CD4-positive, alpha-beta T cell treated with Interleukin-6 for 4 hours (primary cell): Measurements from ENCODE around the gene CACNA1B.

Experiments used
- DNase-seq: peaks from one replicate; pipeline ENCODE4 v3.0.0-alpha.2; 2020; ENCODE audit warnings: mixed read lengths

The CACNA1B gene

DNA sequence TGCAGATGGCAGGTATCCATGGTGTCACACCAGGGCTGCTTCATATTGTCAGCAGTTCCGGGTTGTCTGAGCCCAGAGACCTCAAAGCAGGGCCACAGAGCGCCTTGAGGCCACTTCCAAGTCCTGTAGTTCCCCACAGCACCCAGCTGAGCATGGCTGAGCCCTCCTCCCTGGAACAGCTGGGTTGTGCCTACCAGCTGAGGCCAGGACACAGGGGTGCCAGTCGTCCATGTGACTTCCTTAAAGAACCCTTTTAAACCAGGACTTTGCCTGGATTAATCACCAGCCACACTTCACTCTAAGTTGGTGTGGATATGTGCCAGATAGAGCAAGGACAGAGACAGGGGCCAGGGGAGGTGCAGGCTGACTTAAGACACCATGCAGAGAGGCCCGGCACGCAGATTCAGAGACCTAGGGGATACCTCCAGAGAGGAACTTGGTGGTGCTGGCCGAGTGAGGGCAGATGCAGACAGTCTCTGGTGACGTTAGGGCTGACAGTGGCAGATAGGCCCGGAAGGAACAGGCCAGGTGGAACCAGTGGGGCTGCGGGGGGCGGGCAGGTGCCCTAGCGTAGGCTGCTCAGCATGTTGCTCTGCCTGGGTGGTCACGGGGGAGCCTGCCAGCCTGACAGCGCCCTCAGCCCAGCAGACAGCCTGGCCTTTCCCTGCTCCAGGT lies 142.7 kb downstream of the CACNA1B start:
- no peak for DNase-seq

DNA sequence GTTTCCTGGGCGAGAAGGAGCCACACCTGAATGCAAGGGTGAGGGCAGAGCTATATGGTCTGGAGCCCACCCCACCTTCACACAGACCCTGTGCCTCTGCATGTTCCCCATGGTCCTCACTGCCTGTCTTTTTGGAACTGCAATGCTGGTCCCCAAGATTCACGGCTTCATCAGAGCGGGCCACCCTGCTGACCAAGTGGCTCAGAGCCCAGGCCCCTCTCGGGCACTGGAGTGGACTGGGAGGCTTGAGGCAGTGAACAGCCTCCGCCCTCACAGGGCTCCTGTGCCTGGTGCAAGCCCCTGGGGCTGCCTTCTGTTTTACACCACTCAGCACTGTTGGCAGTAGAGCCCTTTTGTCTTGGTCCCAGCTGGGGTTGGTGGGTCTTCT lies 143.2 kb downstream of the CACNA1B start:
- no peak for DNase-seq

DNA sequence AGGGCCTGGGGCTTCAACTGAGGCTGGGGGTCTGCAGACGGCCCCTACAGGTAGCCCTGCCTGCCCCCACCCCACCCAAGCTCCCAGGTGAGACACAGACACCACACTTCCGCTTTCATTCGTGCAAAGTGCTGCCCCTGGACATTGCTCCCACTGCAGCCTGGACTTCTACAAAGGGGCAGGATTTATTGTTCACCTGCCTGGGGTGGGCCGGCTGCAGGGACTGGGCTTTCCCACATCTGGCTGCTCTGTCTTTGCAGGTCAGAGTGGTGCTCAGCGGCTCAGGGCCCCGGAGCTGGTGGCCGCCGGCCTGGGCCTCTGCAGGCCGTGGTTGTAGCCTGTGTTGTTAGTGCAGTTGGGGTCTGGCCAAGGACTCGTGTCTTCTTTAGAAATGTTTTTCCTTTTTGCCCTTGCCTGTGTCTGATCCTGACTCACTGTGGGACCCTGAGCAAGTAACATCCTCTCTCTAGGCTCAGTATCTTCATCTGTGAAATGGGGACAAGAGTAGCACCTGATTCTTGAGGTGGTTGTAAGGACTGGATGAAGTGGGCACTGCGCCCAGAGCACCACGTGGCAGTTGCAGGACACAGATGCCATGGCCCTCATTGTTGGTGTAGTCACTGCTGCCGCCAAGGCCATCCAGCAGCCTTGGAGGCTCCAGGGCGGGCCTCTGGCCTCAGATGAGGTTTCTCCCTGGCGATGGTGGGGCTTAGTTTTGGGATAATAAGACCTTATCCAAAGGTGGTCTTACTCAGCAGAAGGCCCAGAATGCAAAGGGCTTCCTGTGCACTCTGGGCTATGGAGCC lies 143.9 kb downstream of the CACNA1B start:
- DNase-seq = no peak

- peak; percentile 6 for DNase-seq
Measured at GRCh38 chr9:138022121-138022741, 144.6 kb downstream of the CACNA1B start.

DNA sequence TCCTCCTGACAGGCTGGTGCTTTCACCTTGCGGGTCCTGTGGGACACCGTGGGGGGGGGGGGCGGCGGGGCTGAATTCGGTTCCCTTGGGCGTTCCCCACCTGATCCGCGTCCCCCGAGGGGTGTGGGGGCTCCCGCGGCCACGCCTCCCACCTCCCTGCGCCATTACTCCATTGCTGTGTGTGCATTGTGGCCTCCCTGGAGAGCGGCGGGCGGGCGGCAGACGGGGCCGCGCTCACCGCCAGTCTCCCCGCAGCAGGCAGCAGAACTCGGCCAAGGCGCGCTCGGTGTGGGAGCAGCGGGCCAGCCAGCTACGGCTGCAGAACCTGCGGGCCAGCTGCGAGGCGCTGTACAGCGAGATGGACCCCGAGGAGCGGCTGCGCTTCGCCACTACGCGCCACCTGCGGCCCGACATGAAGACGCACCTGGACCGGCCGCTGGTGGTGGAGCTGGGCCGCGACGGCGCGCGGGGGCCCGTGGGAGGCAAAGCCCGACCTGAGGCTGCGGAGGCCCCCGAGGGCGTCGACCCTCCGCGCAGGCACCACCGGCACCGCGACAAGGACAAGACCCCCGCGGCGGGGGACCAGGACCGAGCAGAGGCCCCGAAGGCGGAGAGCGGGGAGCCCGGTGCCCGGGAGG lies 145.3 kb downstream of the CACNA1B start:
- DNase-seq = no peak

GRCh38 chr9:138023394-138024124 lies 146.0 kb downstream of the CACNA1B start:
- DNase-seq = no peak

- no peak for DNase-seq
Measured at GRCh38 chr9:138024131-138024530, 146.5 kb downstream of the CACNA1B start.

- no peak for DNase-seq
Measured at GRCh38 chr9:138024831-138025291, 147.3 kb downstream of the CACNA1B start.

DNA sequence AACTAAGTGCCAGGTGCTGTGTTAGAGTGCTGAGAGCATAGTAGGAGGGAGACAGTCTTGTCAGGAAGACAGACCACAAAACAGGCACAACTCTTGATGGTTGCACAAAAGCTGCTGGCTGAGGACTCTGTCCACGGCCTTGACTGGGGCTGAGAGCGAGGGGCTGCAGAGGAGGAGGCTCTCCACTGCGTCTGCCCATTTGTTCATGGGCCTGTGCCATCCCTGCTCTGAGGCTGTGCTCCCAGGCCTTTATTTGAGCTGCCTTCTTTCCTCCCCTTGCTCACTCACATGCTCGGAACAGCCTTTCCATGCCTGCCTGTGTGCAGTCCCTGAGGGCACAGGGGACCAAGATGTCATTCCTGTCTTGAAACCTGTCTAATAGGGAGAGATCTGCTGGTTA lies 147.8 kb downstream of the CACNA1B start:
- no peak for DNase-seq

DNA sequence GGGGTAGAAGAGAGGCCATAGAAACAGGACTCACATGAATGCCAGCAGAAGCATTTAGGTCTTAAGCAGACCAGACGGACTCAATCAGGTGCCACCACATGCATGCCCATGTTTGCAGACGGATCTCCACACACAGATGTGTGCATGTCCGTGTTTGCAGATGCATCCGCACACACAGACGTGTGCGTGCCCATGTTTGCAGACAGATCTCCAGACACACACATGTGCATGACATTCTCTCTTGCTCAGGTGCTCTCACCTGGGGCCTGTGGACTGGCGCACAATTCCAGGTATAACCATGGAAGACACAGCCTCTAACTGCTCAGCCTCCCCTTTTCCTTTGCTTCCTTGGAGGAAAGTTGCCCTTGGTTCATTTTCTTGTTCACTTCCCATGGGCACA lies 148.3 kb downstream of the CACNA1B start:
- no peak for DNase-seq

GRCh38 chr9:138028596-138028995 lies 151.0 kb downstream of the CACNA1B start:
- no peak for DNase-seq

GRCh38 chr9:138031186-138031585 lies 153.6 kb downstream of the CACNA1B start:
- no peak for DNase-seq

- DNase-seq = no peak
Measured at GRCh38 chr9:138033950-138034349, 156.4 kb downstream of the CACNA1B start.

- DNase-seq = no peak
Measured at GRCh38 chr9:138037140-138037539, 159.6 kb downstream of the CACNA1B start.

DNA sequence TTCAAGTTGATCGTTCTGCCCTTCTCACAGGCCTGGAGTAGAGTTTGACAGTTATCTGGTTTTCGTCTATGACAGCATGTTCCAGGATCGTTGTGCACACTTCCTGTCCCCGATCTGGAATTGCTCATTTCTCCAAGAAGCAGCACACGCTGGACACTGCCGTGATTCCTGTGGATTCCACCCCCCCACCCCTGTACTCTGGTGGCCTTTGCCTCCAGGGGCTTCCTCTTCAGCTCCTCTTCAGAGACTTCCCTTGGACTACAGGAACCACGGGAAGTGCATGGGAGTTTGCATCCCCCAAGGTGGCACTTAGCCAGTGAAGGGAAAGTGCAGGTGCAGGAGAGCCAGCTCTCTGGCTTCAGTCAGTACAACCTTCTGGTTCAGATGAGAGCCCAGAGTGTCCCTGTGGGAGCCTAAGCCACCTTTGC lies 160.7 kb downstream of the CACNA1B start:
- DNase-seq = no peak

- no peak for DNase-seq
Measured at GRCh38 chr9:138040446-138041430, 163.2 kb downstream of the CACNA1B start.

DNA sequence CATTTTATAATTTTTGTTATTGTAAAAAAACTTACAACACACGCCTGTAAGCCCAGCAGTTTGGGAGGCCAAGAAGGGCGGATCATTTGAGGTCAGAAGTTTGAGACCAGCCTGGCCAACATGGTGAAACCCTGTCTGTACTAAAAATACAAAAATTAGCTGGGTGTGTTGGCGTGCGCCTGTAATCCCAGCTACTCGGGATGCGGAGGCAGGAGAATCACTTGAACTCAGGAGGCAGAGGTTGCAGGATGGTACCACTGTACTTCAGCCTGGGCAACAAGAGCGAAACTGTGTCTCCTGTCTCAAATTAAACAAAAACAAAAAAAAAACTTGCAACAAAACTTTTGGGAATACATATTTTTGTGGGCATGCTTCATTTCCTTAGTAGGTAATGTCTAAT lies 164.6 kb downstream of the CACNA1B start:
- DNase-seq = no peak

GRCh38 chr9:138042640-138043039 lies 165.1 kb downstream of the CACNA1B start:
- DNase-seq = no peak

GRCh38 chr9:138043061-138043410 lies 165.5 kb downstream of the CACNA1B start:
- no peak for DNase-seq

- no peak for DNase-seq
Measured at GRCh38 chr9:138043411-138044345, 166.1 kb downstream of the CACNA1B start.
